GM19099 (cell line): ENCODE measurements around the gene GGT1.

ENCODE experiments used
- POLR2A ChIP-seq: IDR thresholded peaks from 3 replicates; pipeline ENCODE4 v1.6.1; 2011; ENCODE audit warnings: low read depth; ENCODE audit not compliant: insufficient read length; ENCODE audit errors: extremely low read depth

The GGT1 gene

GRCh38 chr22:24578355-24579257 is 24.4 kb upstream of the GGT1 start:
- no peak for TF ChIP-seq POLR2A

DNA sequence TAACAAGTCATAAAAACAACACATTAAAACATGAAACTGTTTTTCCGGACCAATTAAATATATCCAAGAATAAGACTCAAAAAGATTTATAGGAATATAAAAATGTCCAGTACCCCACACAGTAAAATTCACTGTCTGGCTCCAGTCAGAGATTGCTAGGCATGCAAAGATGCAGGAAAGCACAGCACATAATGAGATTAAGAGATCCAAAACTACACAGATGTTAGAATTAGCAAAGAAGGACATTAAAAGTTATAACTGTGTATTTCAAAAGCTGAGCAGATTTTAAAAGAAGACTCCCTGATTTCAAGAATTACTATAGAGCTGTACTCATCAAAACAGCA is 23.8 kb upstream of the GGT1 start:
- TF ChIP-seq POLR2A = no peak

DNA sequence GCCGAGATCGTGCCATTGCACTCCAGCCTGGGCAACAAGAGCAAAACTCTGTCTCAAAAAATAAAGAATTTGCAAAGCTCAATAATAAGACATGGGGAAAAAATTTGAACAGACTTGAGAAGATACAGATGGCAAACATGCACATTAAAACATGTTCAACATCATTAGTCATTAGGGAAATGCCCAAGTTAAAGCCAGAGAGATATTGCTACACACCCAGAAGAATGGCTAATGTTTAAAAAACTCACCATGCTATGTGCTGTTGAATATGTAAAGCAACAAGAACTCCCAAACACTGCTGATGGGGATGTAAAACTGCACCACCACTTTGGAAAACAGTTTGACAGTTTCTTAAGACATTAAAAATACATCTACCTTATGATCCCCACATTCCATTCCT is 22.7 kb upstream of the GGT1 start:
- TF ChIP-seq POLR2A = no peak

- TF ChIP-seq POLR2A = no peak
Measured at GRCh38 chr22:24582056-24582814, 20.8 kb upstream of the GGT1 start.

DNA sequence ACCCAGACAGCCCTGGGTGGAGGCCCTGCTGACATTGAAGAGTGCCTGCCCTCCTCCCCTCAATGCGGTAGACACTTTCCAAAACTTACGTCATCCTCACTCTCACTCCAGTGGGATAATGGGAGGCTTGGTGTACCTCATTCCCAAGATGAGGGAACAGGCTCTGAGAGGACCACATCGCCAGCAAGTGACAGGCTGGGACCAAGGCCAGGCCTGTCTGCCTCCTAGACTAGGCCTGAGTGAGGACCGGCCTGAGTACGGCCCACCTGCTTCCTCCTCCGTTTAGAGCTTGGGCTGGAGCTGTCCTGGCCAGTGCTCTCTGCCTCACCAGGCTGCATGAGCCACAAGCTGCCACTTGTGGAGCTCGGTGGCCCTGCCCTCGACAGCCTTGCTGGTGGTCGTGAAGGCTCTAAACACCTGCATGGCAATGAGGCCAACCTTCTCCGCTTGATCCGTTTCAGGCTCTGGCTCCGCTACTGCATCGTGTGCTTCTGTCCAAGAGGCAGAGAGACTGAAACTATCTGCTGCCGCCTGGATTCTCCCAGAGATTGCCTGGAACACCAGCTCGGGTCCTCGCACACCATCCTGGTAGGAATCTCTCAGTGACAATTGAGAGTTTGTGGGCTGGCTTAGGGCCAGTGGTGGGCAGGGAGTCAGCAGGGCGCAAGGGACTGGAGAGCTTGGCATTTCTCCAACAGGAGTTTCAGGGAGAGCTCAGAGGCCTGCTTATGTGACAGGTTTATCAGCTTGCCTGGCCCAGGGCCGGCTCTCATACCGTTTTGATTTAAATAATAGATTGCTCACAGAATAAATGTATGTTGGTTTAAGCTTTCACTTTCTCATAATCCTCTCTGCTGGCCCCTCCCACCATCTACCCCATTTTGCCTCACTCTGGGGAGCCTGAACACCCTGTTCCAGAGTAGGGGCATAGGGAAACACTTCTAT is 19.5 kb upstream of the GGT1 start:
- TF ChIP-seq POLR2A = no peak

DNA sequence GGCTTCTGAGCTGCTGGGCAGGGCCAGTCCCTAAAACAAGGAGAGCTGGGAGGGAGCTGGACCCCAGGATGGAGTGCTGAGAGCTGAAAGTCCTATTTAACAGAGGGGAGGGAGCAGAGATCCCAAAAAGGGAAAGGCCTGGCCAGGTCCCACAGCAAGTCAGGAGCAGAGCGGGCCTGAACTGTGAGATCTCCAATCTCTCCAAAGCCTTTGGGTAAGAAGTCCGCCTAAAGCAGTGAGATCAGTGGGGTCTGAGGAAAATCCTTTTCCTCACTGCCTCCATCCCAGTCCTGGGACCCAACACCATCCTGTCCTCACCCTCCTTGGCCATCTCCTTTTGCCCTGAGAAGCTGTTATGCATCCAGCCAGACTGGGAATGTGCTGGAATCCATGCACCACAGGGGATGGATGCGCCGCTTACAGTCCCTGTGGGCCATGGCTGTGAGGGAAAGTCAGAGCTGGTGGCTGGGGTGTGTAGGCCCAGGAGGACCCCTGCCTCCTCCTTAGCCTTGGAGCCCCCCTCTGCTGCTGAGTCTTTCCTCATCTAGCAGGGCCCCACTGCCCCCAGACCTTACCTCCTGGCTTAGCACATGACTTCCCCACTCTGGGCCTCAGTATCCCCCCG is 18.7 kb upstream of the GGT1 start:
- no peak for TF ChIP-seq POLR2A

- TF ChIP-seq POLR2A = no peak
Measured at GRCh38 chr22:24584871-24585411, 18.1 kb upstream of the GGT1 start.

DNA sequence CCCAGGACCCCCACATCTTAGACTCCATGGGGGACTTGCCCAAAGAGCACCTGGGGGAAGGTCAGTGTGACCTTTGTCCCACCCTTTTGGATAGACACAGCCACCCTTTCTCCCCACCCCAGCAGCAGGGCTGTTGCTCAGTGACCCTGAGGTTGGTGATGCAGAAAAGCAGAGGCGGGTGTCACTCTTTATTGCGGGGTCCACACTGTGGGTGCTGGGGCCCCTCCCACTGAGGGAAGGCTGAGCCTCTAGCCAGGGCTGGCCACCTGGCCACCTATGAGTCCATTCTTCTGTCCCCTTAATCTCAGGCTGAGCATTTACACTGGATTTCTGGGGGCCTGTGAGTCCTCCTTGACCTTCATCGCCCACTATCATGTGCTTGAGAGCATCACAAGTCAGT is 17.5 kb upstream of the GGT1 start:
- no peak for TF ChIP-seq POLR2A

DNA sequence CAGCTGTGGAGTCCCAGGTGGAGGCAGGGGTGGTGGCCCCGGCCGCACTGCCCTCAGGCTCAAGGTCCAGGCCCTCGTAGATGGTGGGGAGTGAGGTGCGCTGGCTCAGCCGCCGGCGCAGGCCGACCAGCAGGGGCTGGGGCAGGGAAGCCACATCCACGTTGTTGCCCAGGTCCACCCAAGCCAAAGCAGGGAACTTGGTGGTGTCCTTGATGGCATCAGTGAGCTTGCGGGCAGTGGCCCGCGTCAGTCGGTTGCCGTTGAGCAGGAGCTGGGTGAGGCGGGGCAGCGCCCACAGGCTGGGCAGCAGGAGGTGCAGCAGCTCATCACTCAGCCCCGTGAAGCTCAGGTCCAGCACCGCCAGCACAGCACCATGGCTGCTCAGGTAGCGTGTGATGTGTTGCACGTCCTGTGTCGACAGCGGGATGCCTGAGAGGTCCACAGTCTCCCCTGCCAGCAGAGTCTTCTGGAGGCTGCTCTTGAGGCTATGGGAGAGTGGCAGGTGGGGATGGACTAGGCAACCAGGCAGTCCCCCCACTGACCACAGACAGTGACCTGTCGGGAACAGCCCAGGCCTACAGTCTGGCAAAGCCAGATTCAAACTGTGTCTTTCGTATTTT is 17.0 kb upstream of the GGT1 start:
- TF ChIP-seq POLR2A = no peak

DNA sequence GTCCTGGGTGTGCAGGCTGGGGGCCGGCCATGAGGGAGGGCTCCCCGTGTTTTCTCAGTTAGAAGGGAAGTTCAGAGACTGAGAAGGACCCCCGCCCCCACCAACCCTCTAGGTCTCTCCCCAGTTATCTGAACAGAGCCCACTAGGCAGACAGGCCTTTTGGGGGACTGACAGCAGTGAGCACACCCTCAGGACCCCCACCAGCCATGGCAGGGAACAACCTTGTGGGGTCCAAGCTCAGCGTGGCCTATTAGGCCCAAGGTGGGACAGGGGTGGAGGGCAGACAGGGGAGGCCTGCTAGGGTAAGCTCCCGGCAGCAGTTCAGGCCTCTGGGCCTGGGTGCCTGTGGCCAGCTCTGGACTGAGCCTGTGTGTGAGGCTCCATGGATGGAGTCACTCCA is 15.7 kb upstream of the GGT1 start:
- TF ChIP-seq POLR2A = no peak

DNA sequence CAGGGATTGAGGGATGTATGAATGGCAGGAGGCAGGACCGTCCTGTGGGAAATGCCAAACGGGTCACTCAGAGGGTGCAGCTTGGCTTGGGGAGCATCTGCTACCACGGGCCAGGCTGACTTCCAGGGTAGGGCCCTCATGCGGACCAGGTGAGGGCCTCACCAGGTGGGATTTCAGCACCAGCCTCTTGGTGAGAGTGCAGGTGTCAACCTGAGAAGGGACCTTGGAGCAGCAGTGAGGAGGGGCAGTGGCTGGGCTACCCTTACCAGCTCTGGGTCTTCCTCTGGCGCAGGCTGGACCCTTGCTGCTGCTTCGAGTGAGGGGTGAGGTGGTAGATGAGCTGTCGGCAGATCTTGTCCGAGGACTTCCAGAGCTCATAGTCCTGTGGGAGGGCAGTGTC is 15.0 kb upstream of the GGT1 start:
- no peak for TF ChIP-seq POLR2A

DNA sequence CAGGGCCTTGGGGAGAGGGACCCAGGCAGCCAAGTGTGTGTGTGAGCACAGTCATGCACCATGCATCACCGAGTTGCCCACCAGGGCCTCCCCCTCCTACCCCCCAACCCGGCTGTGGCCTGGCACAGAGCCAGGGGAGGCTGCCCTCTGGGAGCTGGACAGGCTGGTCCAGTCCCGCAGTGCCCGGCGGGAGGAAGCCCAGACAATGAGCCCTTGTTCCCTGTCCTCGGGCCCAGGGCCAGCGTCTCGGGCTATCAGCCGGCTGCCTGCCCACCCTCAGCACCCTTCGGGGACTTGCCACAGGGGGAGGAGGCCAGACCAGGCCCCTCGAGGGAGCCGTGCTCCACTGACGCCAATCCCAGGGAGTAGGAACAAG is 14.6 kb upstream of the GGT1 start:
- no peak for TF ChIP-seq POLR2A

- TF ChIP-seq POLR2A = no peak
Measured at GRCh38 chr22:24588757-24589481, 14.1 kb upstream of the GGT1 start.
